Measurements from ENCODE around the gene ZSWIM6. TPM values are rescaled to one million over a fixed set of nuclear protein-coding genes. Genes with fewer than 3 reads are reported as not detected.

The ZSWIM6 gene
- total RNA-seq, 2 donors from 2014 or later, result 10.6 to 18.8 TPM

DNA sequence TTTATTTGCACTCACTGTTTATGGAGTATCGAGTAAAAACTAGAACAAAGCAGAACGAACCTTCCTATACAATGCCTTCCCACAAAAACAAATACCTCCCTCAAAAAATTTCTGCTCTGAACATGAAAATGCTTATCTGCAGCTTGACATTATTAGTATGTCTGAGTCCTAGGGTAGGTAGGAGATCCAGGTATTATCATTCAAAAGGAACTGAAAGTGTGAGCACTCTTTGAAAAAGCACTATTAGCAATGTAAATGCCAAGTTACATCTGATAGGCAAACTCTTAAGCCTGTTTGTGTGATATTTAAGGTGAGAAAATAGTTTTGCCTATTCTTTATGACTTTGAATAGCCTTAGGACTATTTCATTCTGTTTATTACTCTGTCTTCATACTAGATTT lies 47.6 kb downstream of the ZSWIM6 start:
- ATAC-seq (ENCODE audit: insufficient number of reproducible peaks, low FRiP score, low read depth), result no peak
- DNase-seq (ENCODE audit: low spot score), result no peak
- Histone ChIP-seq H3K27ac (no peak overlapping the region), H3K36me3 (no peaks in the 10 kb centered on the region), H3K4me3 (no peak overlapping the region), H3K4me1 (ENCODE audit: control insufficient read depth in 1 of 2, low read depth in 2 of 2) (no peaks in the 10 kb centered on the region), H3K9me3 (no peaks in the 10 kb centered on the region), H3K27me3 (replicated peaks; ENCODE audit: insufficient read depth) (no peaks in the 10 kb centered on the region)
- TF ChIP-seq, protein P1, sequence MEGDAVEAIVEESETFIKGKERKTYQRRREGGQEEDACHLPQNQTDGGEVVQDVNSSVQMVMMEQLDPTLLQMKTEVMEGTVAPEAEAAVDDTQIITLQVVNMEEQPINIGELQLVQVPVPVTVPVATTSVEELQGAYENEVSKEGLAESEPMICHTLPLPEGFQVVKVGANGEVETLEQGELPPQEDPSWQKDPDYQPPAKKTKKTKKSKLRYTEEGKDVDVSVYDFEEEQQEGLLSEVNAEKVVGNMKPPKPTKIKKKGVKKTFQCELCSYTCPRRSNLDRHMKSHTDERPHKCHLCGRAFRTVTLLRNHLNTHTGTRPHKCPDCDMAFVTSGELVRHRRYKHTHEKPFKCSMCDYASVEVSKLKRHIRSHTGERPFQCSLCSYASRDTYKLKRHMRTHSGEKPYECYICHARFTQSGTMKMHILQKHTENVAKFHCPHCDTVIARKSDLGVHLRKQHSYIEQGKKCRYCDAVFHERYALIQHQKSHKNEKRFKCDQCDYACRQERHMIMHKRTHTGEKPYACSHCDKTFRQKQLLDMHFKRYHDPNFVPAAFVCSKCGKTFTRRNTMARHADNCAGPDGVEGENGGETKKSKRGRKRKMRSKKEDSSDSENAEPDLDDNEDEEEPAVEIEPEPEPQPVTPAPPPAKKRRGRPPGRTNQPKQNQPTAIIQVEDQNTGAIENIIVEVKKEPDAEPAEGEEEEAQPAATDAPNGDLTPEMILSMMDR (IDR thresholded peaks at IDR 0.05), result no peak

GRCh38 chr5:61381968-61382367 lies 49.9 kb downstream of the ZSWIM6 start:
- TF ChIP-seq, protein P1 (IDR thresholded peaks at IDR 0.05), result no peak

DNA sequence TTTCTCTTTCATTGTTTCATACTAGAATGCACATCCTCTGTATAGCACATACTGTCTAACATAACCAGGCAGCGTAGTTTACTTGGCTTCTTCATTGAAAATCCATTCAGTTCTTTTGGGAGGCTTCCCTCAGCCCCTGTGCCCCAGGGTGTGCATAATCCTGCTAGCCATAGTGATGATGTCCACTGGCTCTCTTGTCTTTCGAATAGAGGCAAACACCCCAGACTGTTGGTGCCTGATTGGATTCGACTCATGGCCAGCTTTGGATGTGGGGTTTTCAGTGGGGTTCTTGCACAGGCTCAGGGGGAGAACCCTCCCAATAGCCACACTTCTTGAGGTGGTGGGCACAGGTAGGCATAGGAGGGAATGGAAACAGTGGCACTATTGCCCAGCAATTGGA lies 53.6 kb downstream of the ZSWIM6 start:
- peaks cover 0 to 5% of the 10 kb centered on the region in 2 donors for H3K4me1 ChIP-seq (ENCODE audit: control insufficient read depth in 1 of 2, low read depth in 2 of 2)
- H3K27ac ChIP-seq, result no peak overlapping the region
- H3K4me3 ChIP-seq, result no peak overlapping the region
- no peak for ATAC-seq (ENCODE audit: insufficient number of reproducible peaks, low FRiP score, low read depth)
- H3K36me3 ChIP-seq, result no peaks in the 10 kb centered on the region
- no peaks in the 10 kb centered on the region for H3K27me3 ChIP-seq (replicated peaks; ENCODE audit: insufficient read depth)
- no peaks in the 10 kb centered on the region for H3K9me3 ChIP-seq
- DNase-seq (ENCODE audit: low spot score), result no peak
- TF ChIP-seq, protein P1 (IDR thresholded peaks at IDR 0.05), result no peak

More at GRCh38 chr5:61381968-61382367, 49.9 kb downstream of the ZSWIM6 start:
- ATAC-seq (ENCODE audit: insufficient number of reproducible peaks, low FRiP score, low read depth), result no peak
- no peaks in the 10 kb centered on the region for H3K9me3 ChIP-seq
- H3K4me3 ChIP-seq, result no peak overlapping the region
- H3K36me3 ChIP-seq, result no peaks in the 10 kb centered on the region
- H3K27ac ChIP-seq, result no peak overlapping the region
- no peaks in the 10 kb centered on the region for H3K27me3 ChIP-seq (replicated peaks; ENCODE audit: insufficient read depth)
- no peak for DNase-seq (ENCODE audit: low spot score)
- no peaks in the 10 kb centered on the region for H3K4me1 ChIP-seq (ENCODE audit: control insufficient read depth in 1 of 2, low read depth in 2 of 2)

- Histone ChIP-seq H3K9me3 (no peaks in the 10 kb centered on the region), H3K4me1 (ENCODE audit: control insufficient read depth in 1 of 2, low read depth in 2 of 2) (peaks cover 0 to 5% of the 10 kb centered on the region in 2 donors), H3K4me3 (no peak overlapping the region), H3K36me3 (no peaks in the 10 kb centered on the region), H3K27ac (no peak overlapping the region), H3K27me3 (replicated peaks; ENCODE audit: insufficient read depth) (no peaks in the 10 kb centered on the region)
- DNase-seq (ENCODE audit: low spot score), result no peak
- TF ChIP-seq, protein P1 (IDR thresholded peaks at IDR 0.05), result no peak
- no peak for ATAC-seq (ENCODE audit: insufficient number of reproducible peaks, low FRiP score, low read depth)
These were observed 54.2 kb downstream of the ZSWIM6 start for GRCh38 chr5:61386045-61386800.

- Histone ChIP-seq H3K27me3 (replicated peaks; ENCODE audit: insufficient read depth) (no peaks in the 10 kb centered on the region), H3K4me3 (no peak overlapping the region), H3K4me1 (ENCODE audit: control insufficient read depth in 1 of 2, low read depth in 2 of 2) (peaks cover 0 to 5% of the 10 kb centered on the region in 2 donors), H3K27ac (no peak overlapping the region), H3K36me3 (no peaks in the 10 kb centered on the region), H3K9me3 (no peaks in the 10 kb centered on the region)
- TF ChIP-seq, protein P1 (IDR thresholded peaks at IDR 0.05), result no peak
- DNase-seq (ENCODE audit: low spot score) (no peak), ATAC-seq (ENCODE audit: insufficient number of reproducible peaks, low FRiP score, low read depth) (no peak)
These were observed 57.6 kb downstream of the ZSWIM6 start for GRCh38 chr5:61389609-61390008.

Measured in thoracic aorta (tissue), 2 donors.